Psoas muscle (tissue), 8 donors: ENCODE results near the gene SPHK2. TPM values are rescaled to one million over a fixed set of nuclear protein-coding genes. Genes with fewer than 3 reads are reported as not detected.
A peak's percentile ranks its signal among the peaks of the same experiment; 100 is the strongest.

Source experiments
- ATAC-seq, 4 donors: fragments of 200-7000 bp; cut with Tn5 transposase; one replicate each; pipeline ENCODE4 v1.9.1; 2020; ENCODE audit warnings: moderate library complexity in 3 of 4, mild to moderate bottlenecking in 2 of 4
- DNase-seq, 2 donors: peaks; one replicate each; pipeline ENCODE4 v3.0.0-alpha.2; 2020
- H3K27ac ChIP-seq: fragments of 200-600 bp; one replicate; pipeline ENCODE4 v1.8.0; 2022
- H3K27me3 ChIP-seq, 3 donors: fragments of 200-600 bp in 1 of 3; one replicate each; pipeline versions ENCODE4 v1.6.1 to v1.8.0; 2013 to 2022; ENCODE audit warnings: low read length in 2 of 3, mild to moderate bottlenecking in 2 of 3, moderate library complexity in 1 of 3; ENCODE audit not compliant: insufficient read depth in 3 of 3
- H3K36me3 ChIP-seq, 2 donors: fragments of 200-600 bp in 1 of 2; one replicate each; pipeline versions ENCODE4 v1.6.1 to v1.8.0; 2013 to 2022; ENCODE audit warnings: low read depth in 1 of 2, mild to moderate bottlenecking in 1 of 2, moderate library complexity in 1 of 2; ENCODE audit not compliant: insufficient read depth in 1 of 2
- H3K4me1 ChIP-seq: fragments of 200-600 bp; one replicate; pipeline ENCODE4 v1.8.0; 2022
- H3K4me3 ChIP-seq: fragments of 200-600 bp; one replicate; pipeline ENCODE4 v1.8.0; 2022; ENCODE audit warnings: mild to moderate bottlenecking
- H3K9me3 ChIP-seq: fragments of 200-600 bp; one replicate; pipeline ENCODE4 v1.8.0; 2022
- WGBS, 3 donors: extraction: QIAGEN DNeasy Blood & Tissue Kit; methylation state at CpG; one replicate each; pipeline versions ENCODE4 v1.1.6 to v1.1.7; 2013; 5-methylcytosine and 5-hydroxymethylcytosine counted together
- intact Hi-C, 2 donors: fragments of 100-400 bp; cut with DNase I; formaldehyde crosslinking; loops; one replicate each; pipeline versions ENCODE4 v1.11.0 to v1.14.2; 2022
- polyA plus RNA-seq, 3 donors: library from polyadenylated mRNA; stranded (reverse); fragments of 200-250 nt; gene quantifications; one replicate each; pipeline ENCODE4 v1.2.3, GENCODE V29; 2013
- total RNA-seq, 4 donors: library from RNA; stranded (reverse); fragmentation: NEBNext Ultra II Directional in 2 of 4; extraction: Animal tissue kit (Norgen Biotek cat#: 25700) in 2 of 4; gene quantifications; one replicate each; pipeline versions ENCODE4 v1.2.1 to v1.2.4, GENCODE V29; 2021 to 2023
- TF ChIP-seq, protein P1 (sequence below): fragments of 200-600 bp; IDR thresholded peaks from one replicate; pipeline ENCODE4 v1.8.0; 2022; ENCODE audit warnings: antibody characterized with exemption
- donor health status: healthy with polysubstance abuse.
- donor health status: DM: no; HTN: no; CAD: no; lungs with moderate emphysema.
- donor health status: Bipolar disorder and iron deficiency.
- donor health status: healthy.
- donor health status: DM: yes; HTN: yes; CAD: no.
- donor health status: DM: no; HTN: no; CAD: no.
- donor health status: DM: no; HTN: no; CAD: no.
- donor health status: DM: yes; HTN: yes; CAD: no.

Gene SPHK2
- total and polyA plus RNA-seq, 7 donors = 3.3 to 12.8 (median 5.0) TPM

DNA sequence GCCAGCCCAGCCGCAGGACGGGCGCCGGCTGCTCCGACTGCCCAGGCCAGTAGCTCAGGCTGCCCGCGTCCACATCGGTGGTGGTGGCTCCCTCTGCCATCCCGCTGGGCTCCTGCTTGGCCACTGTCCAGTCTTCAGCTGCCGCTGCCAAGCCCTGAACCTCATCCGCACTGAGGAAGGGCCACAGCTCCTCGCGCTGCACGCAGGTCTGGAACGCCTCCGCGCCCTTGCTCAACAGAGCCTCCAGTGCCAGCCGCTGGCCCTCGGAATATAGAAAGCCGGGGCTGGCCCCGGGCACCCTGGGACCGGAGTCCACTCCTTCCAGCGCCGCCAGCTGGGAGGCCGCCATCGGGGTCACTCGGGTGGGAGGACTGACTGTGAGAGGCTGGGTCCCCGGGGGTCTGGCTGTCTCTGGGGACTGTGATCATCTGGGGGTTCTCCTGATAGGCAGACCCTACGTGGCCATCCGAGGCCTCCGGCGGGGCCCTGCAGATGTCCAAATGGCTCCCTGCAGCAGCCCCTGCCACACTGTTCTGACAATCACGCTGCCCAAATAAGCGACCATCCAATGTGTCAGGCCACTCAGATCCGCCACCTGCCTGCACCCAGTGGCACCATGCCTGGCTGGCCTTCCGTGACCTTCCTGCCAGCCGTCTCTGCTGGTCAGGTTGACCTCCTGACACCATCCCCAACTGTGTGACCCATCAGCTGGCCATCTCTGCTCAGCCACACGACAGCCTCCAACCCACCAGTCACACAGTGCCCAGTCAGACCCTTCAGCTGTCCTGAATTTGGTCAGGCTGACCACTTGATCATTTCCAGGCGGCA, 6.1 kb upstream of the SPHK2 start:
- Histone ChIP-seq H3K36me3 (peaks cover 8 to 32% of the 10 kb centered on the region in 2 donors), H3K4me3 (peak overlapping the region; percentile 35), H3K27me3 (no peaks in the 10 kb centered on the region), H3K27ac (peak overlapping the region; percentile 85), H3K9me3 (no peaks in the 10 kb centered on the region), H3K4me1 (peaks cover 32% of the 10 kb centered on the region)
- 26 to 31% (median 28%) methylated on average over 38 to 39 of the region's 39 CpGs for WGBS, 3 donors
- intact Hi-C loops = no loop called here
- TF ChIP-seq, protein P1, sequence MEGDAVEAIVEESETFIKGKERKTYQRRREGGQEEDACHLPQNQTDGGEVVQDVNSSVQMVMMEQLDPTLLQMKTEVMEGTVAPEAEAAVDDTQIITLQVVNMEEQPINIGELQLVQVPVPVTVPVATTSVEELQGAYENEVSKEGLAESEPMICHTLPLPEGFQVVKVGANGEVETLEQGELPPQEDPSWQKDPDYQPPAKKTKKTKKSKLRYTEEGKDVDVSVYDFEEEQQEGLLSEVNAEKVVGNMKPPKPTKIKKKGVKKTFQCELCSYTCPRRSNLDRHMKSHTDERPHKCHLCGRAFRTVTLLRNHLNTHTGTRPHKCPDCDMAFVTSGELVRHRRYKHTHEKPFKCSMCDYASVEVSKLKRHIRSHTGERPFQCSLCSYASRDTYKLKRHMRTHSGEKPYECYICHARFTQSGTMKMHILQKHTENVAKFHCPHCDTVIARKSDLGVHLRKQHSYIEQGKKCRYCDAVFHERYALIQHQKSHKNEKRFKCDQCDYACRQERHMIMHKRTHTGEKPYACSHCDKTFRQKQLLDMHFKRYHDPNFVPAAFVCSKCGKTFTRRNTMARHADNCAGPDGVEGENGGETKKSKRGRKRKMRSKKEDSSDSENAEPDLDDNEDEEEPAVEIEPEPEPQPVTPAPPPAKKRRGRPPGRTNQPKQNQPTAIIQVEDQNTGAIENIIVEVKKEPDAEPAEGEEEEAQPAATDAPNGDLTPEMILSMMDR = no peak
- ATAC-seq = peak; percentile 77 to 83 (median 79)
- DNase-seq = peak; percentile 67 to 86

DNA sequence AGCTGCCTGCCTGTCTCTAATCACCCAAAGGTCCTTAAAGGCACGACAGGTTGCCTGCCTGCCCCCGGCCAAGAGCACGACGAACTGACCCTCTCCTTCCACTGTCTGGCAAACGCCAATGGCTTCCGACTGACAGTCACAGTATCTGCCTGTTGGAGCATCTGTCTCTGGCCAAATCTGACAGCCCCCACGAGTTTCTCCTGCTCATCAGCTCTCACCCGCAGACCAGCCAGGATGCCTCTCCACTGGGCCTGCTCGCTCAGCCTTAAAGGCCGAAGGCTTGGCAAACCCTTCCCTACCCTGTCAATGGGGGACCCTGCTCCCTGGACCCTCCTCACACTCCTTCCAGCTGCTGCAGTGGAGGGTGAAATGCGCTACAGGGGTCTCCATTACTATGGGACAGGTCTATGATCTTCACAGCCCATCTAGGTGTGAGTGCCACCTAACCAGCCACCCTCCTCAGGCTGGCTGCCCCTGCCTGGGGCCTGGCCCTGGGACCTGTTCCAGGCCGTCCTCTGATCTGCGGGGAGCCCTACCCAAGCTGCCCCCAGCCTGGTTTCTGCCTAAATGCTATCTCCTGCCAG, 5.4 kb upstream of the SPHK2 start:
- Histone ChIP-seq H3K27me3 (no peaks in the 10 kb centered on the region), H3K9me3 (no peaks in the 10 kb centered on the region), H3K27ac (peak overlapping the region; percentile 85), H3K4me3 (no peak overlapping the region), H3K4me1 (peaks cover 33% of the 10 kb centered on the region), H3K36me3 (peaks cover 8 to 32% of the 10 kb centered on the region in 2 donors)
- intact Hi-C loops = no loop called here
- 35 to 46% (median 37%) methylated on average over 13 of the region's 13 CpGs for WGBS, 3 donors
- peak; percentile 0 to 2 (median 2) for ATAC-seq
- TF ChIP-seq, protein P1 = no peak
- DNase-seq = no peak

- peaks cover 33% of the 10 kb centered on the region for H3K4me1 ChIP-seq
- intact Hi-C loops = no loop called here
Observed at GRCh38 chr19:48614436-48615230, 4.7 kb upstream of the SPHK2 start, which contains the start of gene FAM83E. TSS of gene FAM83E (minus strand) at chr19:48615076. CDS start at chr19:48613372, 1,704 bp downstream.

More at GRCh38 chr19:48614436-48615230, 4.7 kb upstream of the SPHK2 start, which contains the start of gene FAM83E:
- peaks cover 8 to 32% of the 10 kb centered on the region in 2 donors for H3K36me3 ChIP-seq
- H3K9me3 ChIP-seq = no peaks in the 10 kb centered on the region
- WGBS, 3 donors = 48 to 60% (median 54%) methylated on average over 28 to 31 of the region's 31 CpGs
- peak in 1 of 2 donors; percentile 54 for DNase-seq
- TF ChIP-seq, protein P1 = no peak
- H3K4me3 ChIP-seq = no peak within 1 kb of the TSS
- no peak for ATAC-seq
- H3K27me3 ChIP-seq = no peaks in the 10 kb centered on the region
- peak within 1 kb of the TSS; percentile 85 for H3K27ac ChIP-seq
